Measurements from ENCODE around the gene ADPRM. TPM values are rescaled to one million over a fixed set of nuclear protein-coding genes. Genes with fewer than 3 reads are reported as not detected.

Gene ADPRM
- total RNA-seq, 1 experiment from 2014 or later = 5.1 TPM

- Histone ChIP-seq H3K27ac (ENCODE audit: insufficient read length, low read depth, low read length) (peak overlapping the region; percentile 74), H2BK120ac (ENCODE audit: low read depth, low read length, poor library complexity, severe bottlenecking) (no peak overlapping the region), H2BK15ac (ENCODE audit: low read depth, low read length) (no peak overlapping the region), H4K5ac (ENCODE audit: insufficient read length, low read depth, low read length) (no peak overlapping the region), H3K4me2 (ENCODE audit: insufficient read depth, insufficient read length, low read length) (peak overlapping the region; percentile 97), H4K8ac (replicated peaks; ENCODE audit: insufficient read length, low read depth, low read length) (no peak overlapping the region), H3K23ac (ENCODE audit: insufficient read length, low read depth, low read length) (no peak overlapping the region), H2AK5ac (ENCODE audit: insufficient read length, low read length) (no peak overlapping the region), H3K79me1 (ENCODE audit: insufficient read depth, low read depth, low read length, poor library complexity, severe bottlenecking) (peaks cover 3% of the 10 kb centered on the region), H2BK20ac (ENCODE audit: low read depth, low read length, poor library complexity, severe bottlenecking) (no peak overlapping the region), H3K23me2 (ENCODE audit: insufficient read length, low read depth, low read length, poor library complexity, severe bottlenecking) (peaks cover 5% of the 10 kb centered on the region), H3K4me1 (ENCODE audit: insufficient read depth, low read length) (no peaks in the 10 kb centered on the region), H3K27me3 (ENCODE audit: insufficient read depth, low read length) (no peaks in the 10 kb centered on the region), H4K91ac (ENCODE audit: insufficient read length, low read depth, low read length) (no peak overlapping the region), H3K4ac (ENCODE audit: low read depth, low read length) (no peak overlapping the region), H3K9me3 (ENCODE audit: control insufficient read depth, low read depth, low read length) (no peaks in the 10 kb centered on the region), H3K79me2 (ENCODE audit: insufficient read depth, low read length) (peaks cover 12% of the 10 kb centered on the region; the same call in 1 of the 2 replicates), H2BK5ac (ENCODE audit: insufficient read length, low read length) (no peak overlapping the region), H3K56ac (ENCODE audit: insufficient read length, low read depth, low read length) (no peak overlapping the region), H3K9ac (ENCODE audit: extremely low read depth, insufficient read length, low read length) (peak overlapping the region; percentile 73), H4K20me1 (ENCODE audit: control insufficient read depth, insufficient read depth, insufficient read length) (no peaks in the 10 kb centered on the region), H3K18ac (ENCODE audit: insufficient read length, low read depth, low read length) (no peak overlapping the region), H3T11ph (ENCODE audit: low read length) (no peak overlapping the region), H2BK12ac (ENCODE audit: insufficient read length, low read depth, low read length) (no peak overlapping the region), H2AFZ (ENCODE audit: low read length) (peak overlapping the region; percentile 6), H3K14ac (ENCODE audit: insufficient read depth, low read length) (peak overlapping the region; percentile 91; the same call in 1 of the 2 replicates)
- Mint-ChIP-seq H3K27me3 (ENCODE audit: low read depth) (no peaks in the 10 kb centered on the region), H3K36me3 (ENCODE audit: insufficient read depth in 1 of 3, low read depth in 3 of 3) (peaks cover 14 to 24% (median 20%) of the 10 kb centered on the region in 3 experiments; a peak in 6 of 7 replicates), H3K9me3 (no peaks in the 10 kb centered on the region), H3K4me3 (peak overlapping the region; percentile 81 to 97), H3K27ac (peak overlapping the region; percentile 91 to 97 (median 92)), H3K4me1 (peaks cover 20 to 23% of the 10 kb centered on the region in 2 experiments)
- no peak for DNase-seq
- WGBS (ENCODE audit: extremely low coverage, insufficient read length, low lambda C conversion rate) = no CpG with 5 or more reads among the region's 18 CpGs
- TF ChIP-seq CTCF (conservative IDR thresholded peaks at IDR 0.05) = no peak
Observed at GRCh38 chr17:10698096-10698818, 863 bp downstream of the ADPRM start.
